Thyroid gland (tissue), 4 donors: ENCODE data around the gene TRIM72. TPM values are rescaled to one million over a fixed set of nuclear protein-coding genes. Genes with fewer than 3 reads are reported as not detected.

Source experiments
- DNase-seq, 2 donors: peaks; one replicate each; pipeline ENCODE4 v3.0.0-alpha.2; 2019
- H3K27ac ChIP-seq, 3 donors: fragments of 200-600 bp; sonication (generic); 1 replicate in 2 of 3; 2 replicates in 1 of 3; pipeline ENCODE4 v1.5.1; 2016 to 2019; ENCODE audit warnings: mild to moderate bottlenecking in 1 of 3, moderate library complexity in 1 of 3
- H3K27me3 ChIP-seq: fragments of 200-600 bp; sonication (generic); one replicate; pipeline ENCODE4 v1.5.1; 2019
- H3K36me3 ChIP-seq, 2 donors: fragments of 200-600 bp; sonication (generic); one replicate each; pipeline ENCODE4 v1.5.1; 2016 to 2019
- H3K4me1 ChIP-seq, 2 donors: fragments of 200-600 bp; sonication (generic); one replicate each; pipeline ENCODE4 v1.5.1; 2017 to 2019
- H3K4me3 ChIP-seq, 3 donors: fragments of 200-600 bp; sonication (generic); replicated peaks in 1 of 3; 1 replicate in 2 of 3; 2 replicates in 1 of 3; pipeline ENCODE4 v1.5.1; 2016; ENCODE audit warnings: mild to moderate bottlenecking in 1 of 3
- H3K9me3 ChIP-seq: fragments of 200-600 bp; sonication (generic); one replicate; pipeline ENCODE4 v1.5.1; 2017
- POLR2A ChIP-seq, 2 donors: fragments of 450-650 bp; IDR thresholded peaks; one replicate each; pipeline ENCODE4 v1.6.1; 2017; ENCODE audit warnings: antibody characterized with exemption in 2 of 2, mild to moderate bottlenecking in 2 of 2, moderate library complexity in 1 of 2
- WGBS, 2 donors: methylation state at CpG; one replicate each; pipeline ENCODE4 v1.1.5; 2017; 5-methylcytosine and 5-hydroxymethylcytosine counted together
- intact Hi-C: fragments of 100-400 bp; cut with DNase I; formaldehyde crosslinking; loops from one replicate; pipeline ENCODE4 v1.15.1; 2023
- total RNA-seq, 4 donors: library from RNA; depleted of rRNA; stranded (reverse); fragments of >200 nt; gene quantifications; one replicate each; pipeline ENCODE4 v1.2.3, GENCODE V29; 2016
- TF ChIP-seq, protein P1 (sequence below), 6 experiments: fragments of 200-600 bp in 3 of 6; fragments of 450-650 bp in 3 of 6; sonication (generic) in 3 of 6; IDR thresholded peaks; one replicate each; pipeline ENCODE4 v1.5.1; 2016 to 2019; ENCODE audit warnings: antibody characterized with exemption in 6 of 6, mild to moderate bottlenecking in 2 of 6, inconsistent platforms in 1 of 6, moderate library complexity in 1 of 6

Gene TRIM72
- total RNA-seq, 4 donors from 2014 or later = under 0.01 to 0.11 TPM; not detected in 2

DNA sequence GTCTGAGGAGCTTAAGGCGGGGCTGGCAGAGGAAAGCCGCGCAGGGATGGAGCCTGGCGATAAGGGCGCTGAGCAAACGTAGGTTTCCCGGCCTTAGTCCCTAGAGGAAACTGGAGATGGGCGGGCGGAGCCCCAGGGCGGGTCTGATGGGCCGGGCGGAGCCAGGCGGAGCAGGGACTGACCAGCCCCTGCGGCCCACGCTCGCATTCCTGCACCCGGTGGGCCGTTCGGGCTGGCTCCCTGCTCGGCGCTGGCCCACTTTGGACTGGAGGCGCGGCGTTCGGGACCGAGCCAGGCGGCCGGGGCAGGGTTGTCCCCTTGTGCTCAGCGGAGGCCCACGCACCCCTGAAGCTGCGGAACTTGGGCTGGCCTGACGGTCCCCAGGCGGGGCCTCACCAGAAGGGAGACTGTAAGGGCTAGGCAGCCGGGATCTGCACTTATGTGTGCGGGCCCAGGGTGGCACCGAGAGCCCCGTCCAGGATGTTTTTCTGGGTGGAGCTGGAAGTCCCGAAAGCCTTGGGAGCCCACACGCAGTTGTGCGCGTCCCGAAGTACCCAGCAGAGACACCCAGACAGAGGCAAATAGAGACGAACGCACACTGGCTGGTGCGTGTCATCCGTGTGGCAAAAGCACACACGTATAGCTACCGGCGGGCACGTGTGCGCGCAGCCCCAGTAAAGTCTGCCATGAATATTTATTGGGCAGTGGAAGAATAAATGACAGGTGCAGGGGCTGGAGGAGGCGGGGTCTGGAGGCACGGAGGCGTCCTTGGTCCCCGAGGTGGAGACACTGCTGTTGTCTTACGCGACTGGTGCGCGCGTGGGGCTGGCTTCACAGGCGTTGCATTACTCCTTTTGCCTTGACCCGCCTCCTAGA, 1.6 kb downstream of the TRIM72 start:
- Histone ChIP-seq H3K27me3 (peaks cover 11% of the 10 kb centered on the region), H3K36me3 (no peaks in the 10 kb centered on the region), H3K4me1 (peaks cover 21 to 27% of the 10 kb centered on the region in 2 donors), H3K9me3 (no peaks in the 10 kb centered on the region), H3K4me3 (peak overlapping the region in 2 of 3 donors; percentile 6 to 25), H3K27ac (no peak overlapping the region)
- WGBS, 2 donors = 1 to 2% methylated on average over 33 to 34 of the region's 63 CpGs
- peak; percentile 74 to 76 for DNase-seq
- TF ChIP-seq, protein P1, sequence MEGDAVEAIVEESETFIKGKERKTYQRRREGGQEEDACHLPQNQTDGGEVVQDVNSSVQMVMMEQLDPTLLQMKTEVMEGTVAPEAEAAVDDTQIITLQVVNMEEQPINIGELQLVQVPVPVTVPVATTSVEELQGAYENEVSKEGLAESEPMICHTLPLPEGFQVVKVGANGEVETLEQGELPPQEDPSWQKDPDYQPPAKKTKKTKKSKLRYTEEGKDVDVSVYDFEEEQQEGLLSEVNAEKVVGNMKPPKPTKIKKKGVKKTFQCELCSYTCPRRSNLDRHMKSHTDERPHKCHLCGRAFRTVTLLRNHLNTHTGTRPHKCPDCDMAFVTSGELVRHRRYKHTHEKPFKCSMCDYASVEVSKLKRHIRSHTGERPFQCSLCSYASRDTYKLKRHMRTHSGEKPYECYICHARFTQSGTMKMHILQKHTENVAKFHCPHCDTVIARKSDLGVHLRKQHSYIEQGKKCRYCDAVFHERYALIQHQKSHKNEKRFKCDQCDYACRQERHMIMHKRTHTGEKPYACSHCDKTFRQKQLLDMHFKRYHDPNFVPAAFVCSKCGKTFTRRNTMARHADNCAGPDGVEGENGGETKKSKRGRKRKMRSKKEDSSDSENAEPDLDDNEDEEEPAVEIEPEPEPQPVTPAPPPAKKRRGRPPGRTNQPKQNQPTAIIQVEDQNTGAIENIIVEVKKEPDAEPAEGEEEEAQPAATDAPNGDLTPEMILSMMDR (IDR thresholded peaks at IDR 0.05) = no peak
- TF ChIP-seq POLR2A (IDR thresholded peaks at IDR 0.05) = no peak
- intact Hi-C loops = no loop called here

DNA sequence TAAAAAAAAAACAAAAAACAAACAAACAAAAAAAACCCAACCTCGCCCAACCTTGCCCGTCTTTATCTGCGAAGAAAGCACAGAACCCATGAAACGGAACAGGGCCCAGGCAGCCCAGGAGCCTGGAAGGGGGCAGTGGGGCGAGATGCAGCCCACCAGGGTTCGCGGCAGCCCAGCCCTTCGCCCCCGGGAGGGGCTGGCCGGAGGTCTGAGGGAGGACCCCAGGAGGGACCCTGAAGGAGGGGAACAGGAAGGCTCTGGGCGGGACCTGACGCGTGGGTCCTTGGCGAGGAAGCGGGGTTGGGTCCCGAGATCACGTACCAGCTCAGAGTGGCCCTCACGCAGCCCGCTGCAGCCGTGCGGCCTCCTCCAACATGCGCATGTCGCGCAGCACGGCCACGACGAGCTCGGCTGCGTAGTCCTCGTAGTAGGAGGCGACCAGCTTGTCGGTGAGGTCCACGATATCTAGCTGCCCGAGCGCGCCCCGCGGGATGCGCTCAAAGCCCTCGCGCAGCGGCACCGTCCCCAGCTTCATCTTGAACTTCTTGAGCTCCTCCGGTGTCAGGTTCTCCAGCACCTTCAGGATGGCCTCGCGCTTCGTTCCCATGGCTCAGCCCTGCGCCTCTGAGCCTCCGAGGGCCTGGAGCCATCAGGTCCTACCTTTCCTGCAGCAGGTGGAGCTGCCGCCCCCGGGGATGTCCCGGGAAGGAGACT, 2.7 kb downstream of the TRIM72 start, which contains the start of gene PYDC1:
TSS of gene PYDC1 (minus strand) at position 714 of the 714 bp plus-strand sequence. CDS start at position 607, 107 bp downstream.
- Histone ChIP-seq H3K27ac (no peak within 1 kb of the TSS), H3K9me3 (no peaks in the 10 kb centered on the region), H3K36me3 (no peaks in the 10 kb centered on the region), H3K27me3 (peaks cover 11% of the 10 kb centered on the region), H3K4me1 (peaks cover 21 to 27% of the 10 kb centered on the region in 2 donors), H3K4me3 (no peak within 1 kb of the TSS)
- intact Hi-C loops = no loop called here
- no peak for DNase-seq
- TF ChIP-seq, protein P1 (IDR thresholded peaks at IDR 0.05) = no peak
- WGBS, 2 donors = 3 to 11% methylated on average over 11 of the region's 52 CpGs

DNA sequence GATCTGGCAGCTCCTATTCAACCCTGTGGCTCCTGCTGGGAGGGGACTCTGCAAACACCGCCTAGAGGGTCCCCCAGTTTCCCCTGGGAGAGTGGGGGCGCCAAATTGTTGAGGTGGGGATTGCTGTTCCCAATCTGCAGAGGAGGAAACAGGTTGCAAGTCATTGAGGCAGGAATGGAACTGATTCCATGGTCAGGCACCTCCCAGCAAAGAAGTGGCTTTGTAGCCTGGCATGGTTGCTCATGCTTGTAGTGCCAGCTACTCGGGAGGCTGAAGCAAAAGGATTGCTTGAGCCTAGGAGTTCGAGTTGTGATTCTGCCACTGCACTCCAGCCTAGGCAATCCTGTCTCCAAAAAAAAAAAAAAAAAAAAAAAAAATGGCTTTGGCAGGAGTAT, 3.2 kb downstream of the TRIM72 start:
- TF ChIP-seq, protein P1 (IDR thresholded peaks at IDR 0.05) = no peak
- TF ChIP-seq POLR2A (IDR thresholded peaks at IDR 0.05) = no peak
- intact Hi-C loops = no loop called here
- Histone ChIP-seq H3K27me3 (peaks cover 11% of the 10 kb centered on the region), H3K4me1 (peaks cover 21 to 27% of the 10 kb centered on the region in 2 donors), H3K4me3 (no peak overlapping the region), H3K27ac (no peak overlapping the region), H3K36me3 (no peaks in the 10 kb centered on the region), H3K9me3 (no peaks in the 10 kb centered on the region)
- WGBS, 2 donors = 23 to 26% methylated on average over 4 of the region's 4 CpGs
- peak in 1 of 2 donors; percentile 16 for DNase-seq

DNA sequence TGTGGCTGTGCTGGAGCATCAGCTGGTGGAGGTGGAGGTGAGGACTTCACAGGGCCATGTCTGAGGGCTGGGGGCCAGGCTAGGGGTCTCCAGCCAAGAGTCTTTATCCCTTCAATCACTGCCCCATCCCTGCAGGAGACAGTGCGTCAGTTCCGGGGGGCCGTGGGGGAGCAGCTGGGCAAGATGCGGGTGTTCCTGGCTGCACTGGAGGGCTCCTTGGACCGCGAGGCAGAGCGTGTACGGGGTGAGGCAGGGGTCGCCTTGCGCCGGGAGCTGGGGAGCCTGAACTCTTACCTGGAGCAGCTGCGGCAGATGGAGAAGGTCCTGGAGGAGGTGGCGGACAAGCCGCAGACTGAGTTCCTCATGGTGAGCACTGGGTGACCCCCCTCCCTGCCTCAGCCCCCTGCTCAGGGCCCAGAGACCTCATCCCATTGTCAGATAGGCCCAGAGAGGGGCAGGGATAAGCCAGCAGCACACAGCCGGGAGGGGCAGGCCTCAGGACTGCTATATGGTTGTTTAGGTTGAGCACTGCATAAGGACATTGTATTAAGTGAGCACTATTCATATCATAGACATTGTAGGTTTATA, 5.3 kb downstream of the TRIM72 start:
- no peak for DNase-seq
- H3K27me3 ChIP-seq = peaks cover 11% of the 10 kb centered on the region
- H3K36me3 ChIP-seq = no peaks in the 10 kb centered on the region
- H3K4me3 ChIP-seq = no peak overlapping the region
- H3K4me1 ChIP-seq = peaks cover 21 to 27% of the 10 kb centered on the region in 2 donors
- intact Hi-C loops = no loop called here
- no peak for TF ChIP-seq POLR2A (IDR thresholded peaks at IDR 0.05)
- TF ChIP-seq, protein P1 (IDR thresholded peaks at IDR 0.05) = no peak
- no peaks in the 10 kb centered on the region for H3K9me3 ChIP-seq
- 87 to 93% methylated on average over 7 to 15 of the region's 15 CpGs for WGBS, 2 donors
- H3K27ac ChIP-seq = no peak overlapping the region
